HG03354 (cell line): ENCODE results near the gene GYPB.
"Not testable (repeated sequence)": the region's sequence is repeated elsewhere in the genome, so short reads cannot be mapped to it uniquely, and the experiment has no call there.

ENCODE experiments used
- ATAC-seq: cut with Tn5 transposase; IDR thresholded peaks from one replicate; pipeline ENCODE4 v1.9.1; 2021; ENCODE audit warnings: mild to moderate bottlenecking; ENCODE audit not compliant: unreplicated experiment, poor library complexity, severe bottlenecking

The GYPB gene

GRCh38 chr4:144019277-144019676 lies at the start of gene GYPB:
Gene GYPB (minus strand): TSS chr4:144019380. CDS start chr4:144019287, 93 bp downstream.
- ATAC-seq: not testable (repeated sequence)

GRCh38 chr4:144061556-144061955 lies 42.4 kb upstream of the GYPB start:
- ATAC-seq: not testable (repeated sequence)

- not testable (repeated sequence) for ATAC-seq
These were observed 41.2 kb upstream of the GYPB start for GRCh38 chr4:144060234-144060859.

- ATAC-seq: no peak
These were observed 37.6 kb upstream of the GYPB start for GRCh38 chr4:144056800-144057199.

GRCh38 chr4:144055336-144055735 lies 36.2 kb upstream of the GYPB start:
- not testable (repeated sequence) for ATAC-seq

- ATAC-seq: not testable (repeated sequence)
These were observed 32.3 kb upstream of the GYPB start for GRCh38 chr4:144051494-144051893.

GRCh38 chr4:144050631-144051030 lies 31.5 kb upstream of the GYPB start:
- not testable (repeated sequence) for ATAC-seq

- not testable (repeated sequence) for ATAC-seq
These were observed 30.6 kb upstream of the GYPB start for GRCh38 chr4:144049495-144050424.

- ATAC-seq: not testable (repeated sequence)
These were observed 25.8 kb upstream of the GYPB start for GRCh38 chr4:144044936-144045335.

GRCh38 chr4:144032580-144032979 lies 13.4 kb upstream of the GYPB start:
- ATAC-seq: not testable (repeated sequence)

- ATAC-seq: not testable (repeated sequence)
These were observed 12.7 kb upstream of the GYPB start for GRCh38 chr4:144031875-144032274.

- not testable (repeated sequence) for ATAC-seq
These were observed 12.2 kb upstream of the GYPB start for GRCh38 chr4:144031369-144031768.

GRCh38 chr4:144030708-144031107 lies 11.5 kb upstream of the GYPB start:
- not testable (repeated sequence) for ATAC-seq

- ATAC-seq: not testable (repeated sequence)
These were observed 7.5 kb upstream of the GYPB start for GRCh38 chr4:144026682-144027081.

GRCh38 chr4:144024399-144025053 lies 5.3 kb upstream of the GYPB start:
- not testable (repeated sequence) for ATAC-seq

- ATAC-seq: not testable (repeated sequence)
These were observed 3.7 kb upstream of the GYPB start for GRCh38 chr4:144022772-144023400.

GRCh38 chr4:144021336-144021990 lies 2.3 kb upstream of the GYPB start:
- ATAC-seq: peak; percentile 89

- ATAC-seq: not testable (repeated sequence)
These were observed 768 bp downstream of the GYPB start for GRCh38 chr4:144018223-144019000.
